GM21717 (cell line): ENCODE results near the gene IPO4.

Experiments
- ATAC-seq: cut with Tn5 transposase; IDR thresholded peaks from one replicate; pipeline ENCODE4 v1.9.1; 2021; ENCODE audit warnings: mild to moderate bottlenecking, moderate library complexity; ENCODE audit not compliant: unreplicated experiment

IPO4 gene

DNA sequence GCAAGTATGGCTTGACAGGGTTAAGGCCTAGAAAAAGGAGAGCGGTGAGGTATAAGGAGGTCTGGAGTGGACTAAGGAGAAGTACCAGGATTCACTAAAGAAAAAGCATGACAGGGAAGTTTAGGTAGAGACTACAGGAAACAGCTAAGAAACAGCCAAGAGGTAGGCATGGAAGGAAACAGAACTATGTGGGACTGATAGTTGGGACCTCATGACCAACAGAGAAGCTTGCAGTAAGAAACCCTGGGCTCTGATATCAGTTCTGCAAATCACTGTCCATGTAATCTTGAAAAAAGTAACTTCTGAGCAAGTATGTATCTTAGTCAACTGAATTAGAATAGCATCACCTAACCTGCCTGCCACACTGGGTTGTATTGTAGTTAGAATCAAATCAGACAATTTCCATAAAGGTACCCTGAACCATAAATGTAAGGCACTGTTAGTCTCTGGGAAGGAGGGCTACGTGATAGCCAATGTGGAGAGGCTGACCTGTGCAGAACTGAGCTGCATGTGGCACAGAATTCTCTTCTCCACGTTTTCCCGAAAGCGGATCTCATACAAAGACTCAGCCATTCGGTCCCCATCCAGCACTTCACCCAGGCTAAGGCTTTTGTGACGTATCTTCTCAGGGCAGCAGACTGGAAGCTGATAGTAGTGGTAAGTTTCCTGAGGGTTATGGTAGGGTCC lies 5.7 kb upstream of the IPO4 start:
- no peak for ATAC-seq

- ATAC-seq: no peak
These were observed 4.3 kb upstream of the IPO4 start for GRCh38 chr14:24192933-24193332.

DNA sequence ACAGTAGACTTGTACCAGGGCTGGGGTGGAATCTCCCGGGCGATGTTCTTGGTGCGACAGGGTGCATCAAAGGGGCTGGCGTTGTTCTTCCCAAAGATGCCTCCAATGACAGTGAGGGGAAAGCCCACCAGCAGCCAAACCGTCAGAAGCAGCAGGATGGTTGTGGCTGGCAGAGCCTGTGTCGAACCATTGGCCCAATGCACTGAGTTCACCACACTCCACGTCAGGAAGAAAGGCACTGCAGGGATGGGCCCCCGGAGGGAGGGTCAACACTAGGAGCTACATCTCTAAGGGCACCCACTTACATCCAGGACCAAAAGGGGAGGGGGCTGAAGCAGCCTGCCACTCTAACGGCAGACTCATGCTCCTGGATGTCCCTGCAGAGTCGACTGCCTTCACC lies 1.8 kb upstream of the IPO4 start:
- ATAC-seq: no peak

- ATAC-seq: no peak
These were observed 844 bp upstream of the IPO4 start for GRCh38 chr14:24189460-24189859.

DNA sequence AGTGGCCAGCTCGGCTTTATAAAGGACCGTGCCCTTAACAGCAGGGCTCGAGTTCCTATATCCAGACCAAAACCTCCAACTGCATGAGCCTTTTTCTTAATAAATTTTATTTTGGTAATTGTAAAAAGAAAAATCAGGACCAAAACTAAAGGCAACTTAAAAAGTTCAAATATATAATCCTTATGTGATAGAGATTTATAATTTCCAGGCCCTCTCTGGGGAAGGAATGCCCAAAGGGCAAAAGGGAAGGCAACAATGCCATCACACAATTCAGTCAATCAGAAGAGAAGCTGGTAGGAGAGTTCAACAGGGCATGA lies 401 bp upstream of the IPO4 start:
- no peak for ATAC-seq

- no peak for ATAC-seq
These were observed 1.1 kb downstream of the IPO4 start for GRCh38 chr14:24187539-24187915.

DNA sequence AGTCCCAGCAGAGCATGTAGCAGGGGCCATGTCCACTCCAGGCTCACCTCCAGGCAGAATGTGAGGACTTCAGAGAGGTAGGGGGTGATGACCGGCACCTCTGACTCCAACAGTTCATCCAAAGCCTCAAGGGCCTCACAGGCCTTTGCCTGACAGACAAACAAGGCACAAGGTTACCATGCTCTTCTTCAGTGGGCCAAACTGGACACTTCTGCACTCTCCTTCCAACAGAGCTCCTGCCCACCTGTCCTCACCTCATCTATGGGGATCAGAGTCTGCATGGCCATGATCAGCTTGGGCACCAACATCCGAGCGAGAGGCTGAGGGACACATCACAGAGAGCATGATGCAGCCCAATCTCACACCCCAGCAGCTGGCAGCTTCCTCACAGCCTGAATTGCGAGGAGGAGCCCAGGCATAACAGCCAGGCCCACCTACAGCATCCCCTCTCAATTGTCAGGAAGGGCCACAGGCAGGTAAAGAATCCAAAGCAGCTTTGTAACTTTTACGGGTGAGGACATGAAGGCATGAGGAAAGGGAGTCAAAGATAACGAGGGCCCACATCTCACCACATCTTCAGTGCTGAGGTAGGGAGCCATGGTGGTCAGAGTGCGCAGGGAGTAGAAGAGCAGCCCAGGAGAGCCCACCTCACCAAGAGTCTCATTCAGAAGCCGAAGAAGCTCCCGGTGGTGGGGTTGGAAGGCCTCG lies 1.6 kb downstream of the IPO4 start:
- ATAC-seq: no peak

GRCh38 chr14:24185741-24186140 lies 2.9 kb downstream of the IPO4 start:
- ATAC-seq: no peak

GRCh38 chr14:24185026-24185425 lies 3.6 kb downstream of the IPO4 start:
- ATAC-seq: no peak

DNA sequence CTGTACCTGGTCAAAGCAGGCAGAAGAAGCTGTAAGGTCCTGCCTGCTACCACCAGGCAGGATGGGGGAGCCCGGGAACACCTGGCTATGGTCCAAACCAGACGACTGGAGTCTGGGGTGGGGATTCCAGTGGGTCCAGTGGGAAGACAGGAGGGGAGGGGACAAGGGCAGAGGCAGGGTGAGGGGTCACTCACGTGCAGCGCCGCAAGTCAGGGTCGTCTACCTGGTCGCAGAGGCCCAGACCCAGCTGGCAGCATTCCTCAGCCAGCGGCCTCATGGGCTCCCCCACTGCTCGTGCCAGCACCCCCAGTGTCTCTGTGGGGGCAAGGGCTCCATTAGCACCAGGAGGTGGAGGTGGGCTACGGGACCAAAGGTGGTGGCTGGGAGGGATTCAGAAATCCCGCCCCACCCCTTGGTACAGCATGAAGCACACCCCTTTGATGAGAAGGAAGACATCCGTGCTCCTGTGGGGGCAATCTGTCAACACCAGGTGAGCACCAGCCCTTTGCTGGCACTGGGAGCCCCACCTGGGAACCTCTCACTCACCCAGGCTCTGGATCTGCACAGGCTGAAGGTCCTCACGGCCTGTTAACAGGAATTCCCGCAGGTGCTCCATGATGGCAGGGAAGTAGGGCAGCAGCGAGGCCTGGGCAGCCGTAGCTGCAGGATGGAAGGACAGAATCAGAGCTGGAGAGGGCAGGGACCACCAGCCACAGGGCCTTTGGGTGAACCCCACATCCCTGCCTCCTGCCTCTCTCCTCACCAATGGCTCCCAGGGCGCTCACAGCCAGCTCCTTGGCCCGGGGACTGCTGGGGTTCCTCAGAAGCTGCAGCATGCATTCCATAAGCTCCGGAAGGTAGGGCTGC lies 4.3 kb downstream of the IPO4 start:
- ATAC-seq: no peak

- no peak for ATAC-seq
These were observed 5.6 kb downstream of the IPO4 start for GRCh38 chr14:24183014-24183481.

DNA sequence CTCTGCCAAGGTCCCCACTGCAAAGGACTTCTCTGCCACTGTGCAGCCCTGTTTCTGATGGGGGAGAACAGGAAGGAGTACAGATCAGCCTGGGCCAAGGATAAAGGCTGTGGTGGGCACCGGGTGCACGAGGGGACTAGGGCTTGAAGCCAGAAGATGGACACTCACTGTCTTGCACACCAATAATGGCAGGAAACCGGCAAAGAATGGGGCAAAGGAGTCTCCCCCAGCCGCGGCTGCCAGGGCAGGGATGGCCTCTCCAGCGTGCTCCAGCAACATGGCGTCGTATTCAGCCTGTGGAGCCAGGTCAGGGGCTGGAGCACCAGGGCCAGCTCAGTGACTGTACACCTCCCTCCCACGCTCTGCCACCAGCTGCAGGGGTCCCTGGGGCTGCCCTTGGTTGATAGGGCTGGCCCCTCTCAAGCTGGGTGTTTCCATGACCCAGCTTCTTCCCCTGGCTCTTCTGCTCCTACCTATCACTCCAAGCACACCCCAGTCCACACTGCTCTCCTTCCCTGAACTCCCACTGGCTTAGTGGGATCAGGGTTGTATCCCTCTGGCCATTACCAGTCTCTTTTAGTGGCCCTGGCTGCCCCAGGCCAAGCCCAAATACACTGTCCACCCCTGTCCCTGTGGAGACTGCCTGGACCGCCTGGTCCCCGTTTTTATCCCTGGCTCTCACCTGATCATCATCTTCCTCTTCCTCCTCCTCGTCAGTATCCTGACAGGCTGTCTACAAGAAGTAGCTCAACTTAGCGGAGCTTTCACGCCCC lies 6.3 kb downstream of the IPO4 start:
- no peak for ATAC-seq

DNA sequence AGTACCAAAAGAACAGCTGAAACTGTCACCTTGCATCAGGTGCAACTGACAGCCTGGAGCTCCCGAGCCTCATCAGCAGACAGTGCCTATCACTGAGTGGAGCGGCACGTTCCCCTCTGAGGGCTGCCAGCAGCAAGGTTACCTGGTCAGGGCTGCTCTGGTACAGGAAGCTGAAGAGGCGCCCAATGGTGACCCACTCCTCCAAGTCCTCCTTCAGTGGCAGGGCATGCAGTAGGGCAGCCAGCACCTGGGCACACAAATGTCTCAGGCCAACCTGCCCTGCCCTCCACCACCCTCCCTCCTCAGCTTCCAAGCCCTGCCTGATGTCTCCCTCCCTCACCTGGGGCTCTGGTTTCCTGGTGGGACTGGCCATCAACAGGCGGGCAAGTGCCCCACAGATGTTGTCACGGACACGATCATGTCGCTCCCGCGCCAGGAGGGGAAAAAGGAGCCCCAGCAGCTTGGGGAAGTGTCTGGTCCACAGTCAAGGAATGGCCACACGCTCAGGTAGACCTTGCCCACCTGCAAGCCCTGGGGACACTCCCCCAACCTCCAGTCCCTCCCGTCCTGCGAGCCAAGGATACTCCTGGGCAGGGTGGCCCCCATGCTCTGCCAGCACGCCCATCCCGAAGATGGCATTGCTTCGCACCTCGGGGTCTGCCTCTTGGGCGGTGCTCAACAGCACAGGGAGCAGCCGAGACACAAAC lies 7.1 kb downstream of the IPO4 start:
- ATAC-seq: no peak

DNA sequence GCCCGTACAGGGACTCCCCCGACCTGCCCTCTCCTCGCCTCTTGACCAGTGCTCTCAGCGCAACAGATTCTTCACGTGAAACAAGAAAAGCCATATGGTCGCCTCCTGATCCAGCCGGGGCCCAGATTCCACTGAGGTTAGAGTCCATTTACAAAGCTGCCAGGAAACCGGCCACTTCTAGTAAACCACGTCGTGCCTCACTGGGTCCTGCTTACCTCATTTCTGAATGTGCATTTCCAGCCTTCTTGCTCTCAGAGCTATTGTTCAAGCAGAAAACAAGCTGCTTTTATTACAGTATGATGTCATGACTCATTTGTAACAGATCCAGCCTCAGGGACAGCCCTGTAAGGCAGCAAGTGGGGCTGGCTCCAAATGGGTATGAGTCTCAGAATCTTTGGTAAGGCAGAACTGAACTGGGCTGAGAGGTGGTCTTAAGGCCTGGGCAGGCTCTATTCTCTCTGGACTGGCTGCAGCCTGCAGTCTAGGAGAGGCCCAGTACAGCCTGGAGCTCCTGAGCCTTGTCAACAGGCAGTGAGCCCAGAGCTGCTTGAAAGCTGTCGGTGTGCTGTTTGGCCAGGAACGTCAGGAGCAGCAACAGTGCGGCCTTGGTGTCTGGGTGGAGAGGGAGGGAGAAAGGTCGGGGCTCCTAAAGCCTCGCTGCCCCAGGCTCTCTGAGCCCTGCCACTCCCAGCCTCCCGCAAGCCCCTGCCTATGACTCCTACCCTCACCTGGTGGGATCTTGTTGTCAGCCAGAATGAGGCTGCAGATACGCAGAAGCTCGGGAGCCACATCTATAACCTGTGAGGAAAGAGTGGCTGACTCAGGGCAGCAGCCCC lies 8.4 kb downstream of the IPO4 start:
- ATAC-seq: no peak

GRCh38 chr14:24179294-24179960 lies 9.2 kb downstream of the IPO4 start:
- ATAC-seq: no peak

DNA sequence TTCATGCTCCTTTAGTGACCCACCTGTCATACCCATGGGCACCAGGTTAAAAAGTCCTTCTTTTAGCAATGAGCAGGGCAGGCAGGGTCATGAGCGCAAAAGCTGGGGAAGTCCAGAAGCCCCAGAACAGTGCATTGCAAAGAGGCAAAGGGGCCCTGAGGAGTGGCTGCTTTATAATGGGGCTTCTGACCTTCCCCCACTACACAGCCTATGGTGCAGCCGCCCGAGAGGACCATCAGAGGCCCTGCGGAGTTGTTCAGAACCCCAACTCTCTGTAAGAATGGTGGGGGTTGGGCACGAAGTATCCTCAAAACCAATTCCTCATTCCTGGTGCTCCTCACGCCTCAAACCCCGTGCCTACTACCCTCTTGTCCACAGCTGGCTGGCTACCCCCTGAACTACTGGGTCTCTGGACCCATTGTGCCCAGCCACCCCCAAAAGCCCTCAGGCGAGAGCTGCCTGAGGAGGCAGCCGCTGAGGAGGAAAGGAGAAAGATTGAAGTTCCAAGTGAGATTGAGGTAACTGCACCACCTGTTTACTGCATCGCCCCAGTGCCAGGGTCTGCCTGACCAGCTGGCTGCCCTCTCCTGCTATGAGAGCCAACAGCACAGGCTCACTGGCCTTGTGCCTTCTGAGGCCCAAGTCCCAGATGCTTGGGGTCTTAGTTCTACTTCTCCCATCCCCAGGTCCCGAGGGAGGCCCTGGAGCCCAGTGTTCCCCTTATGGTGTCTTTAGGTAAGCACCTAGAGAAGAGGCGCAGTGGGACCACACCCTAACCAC lies 10.0 kb downstream of the IPO4 start:
- ATAC-seq: no peak

GRCh38 chr14:24177891-24178290 lies 10.7 kb downstream of the IPO4 start:
- ATAC-seq: no peak
